Measurements from ENCODE around the gene UNC13C.

- TF ChIP-seq CTCF (IDR thresholded peaks at IDR 0.05) (no peak), EZH2phosphoT487 (IDR thresholded peaks at IDR 0.05; ENCODE audit: borderline replicate concordance, low read depth) (no peak), POLR2AphosphoS5 (IDR thresholded peaks at IDR 0.05; ENCODE audit: low read depth, low read length) (no peak)
These were observed 602.4 kb downstream of the UNC13C start for GRCh38 chr15:54580643-54581042.
